ENCODE results near the gene AKAP9. TPM values are rescaled to one million over a fixed set of nuclear protein-coding genes. Genes with fewer than 3 reads are reported as not detected.
A peak's percentile ranks its signal among the peaks of the same experiment; 100 is the strongest.

Gene AKAP9
- total and polyA plus RNA-seq, 4 experiments from 2014 or later: 8.6 to 91.4 (median 71.0) TPM

DNA sequence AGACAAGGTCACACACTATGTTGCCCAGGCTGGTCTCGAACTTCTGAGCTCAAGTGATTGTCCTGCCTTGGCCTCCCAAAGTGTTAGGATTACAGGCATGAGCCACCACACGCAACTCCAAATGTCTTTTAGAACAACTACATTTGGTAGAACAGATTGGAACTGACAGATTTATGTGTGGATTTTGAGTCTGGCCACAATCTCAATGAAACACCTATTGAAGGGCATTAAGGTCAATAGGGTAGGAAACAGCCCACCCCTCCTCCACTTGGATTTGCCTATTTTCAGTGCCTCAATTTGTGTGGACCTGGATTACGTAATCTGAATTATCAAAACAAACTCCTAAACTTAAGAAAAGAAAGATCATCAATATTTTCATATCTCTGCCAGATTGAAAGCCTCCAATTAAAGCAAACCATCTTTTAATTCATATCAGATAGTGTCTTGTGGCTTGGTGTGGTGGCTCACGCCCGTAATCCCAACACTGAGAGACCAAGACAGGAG, 209.1 kb downstream of the AKAP9 start:
- H3K4me3 Mint-ChIP-seq: no peak overlapping the region
- H3K4me1 Mint-ChIP-seq: no peaks in the 10 kb centered on the region
- no peaks in the 10 kb centered on the region for H3K36me3 Mint-ChIP-seq
- ChIA-PET POLR2A (ENCODE audit: partially characterized antibody) (no interaction called here), CTCF (ENCODE audit: partially characterized antibody) (no interaction called here)
- peaks cover 0 to 1% of the 10 kb centered on the region in 2 donors for H3K27me3 Mint-ChIP-seq
- Histone ChIP-seq H3K4me1 (ENCODE audit: insufficient read depth, low read length) (no peaks in the 10 kb centered on the region), H3K9me3 (ENCODE audit: control insufficient read depth in 1 of 2, low read length in 2 of 2) (no peaks in the 10 kb centered on the region), H3K4me3 (ENCODE audit: low read length in 2 of 2) (no peak overlapping the region), H3K27me3 (ENCODE audit: insufficient read depth, low read length) (no peaks in the 10 kb centered on the region), H3K27ac (ENCODE audit: low read depth, low read length) (no peak overlapping the region), H3K36me3 (ENCODE audit: insufficient read depth, low read length) (no peaks in the 10 kb centered on the region)
- intact Hi-C loops (cut with micrococcal nuclease): no loop called here
- DNase-seq: no peak
- H3K9me3 Mint-ChIP-seq: no peaks in the 10 kb centered on the region
- no peak overlapping the region for H3K27ac Mint-ChIP-seq

DNA sequence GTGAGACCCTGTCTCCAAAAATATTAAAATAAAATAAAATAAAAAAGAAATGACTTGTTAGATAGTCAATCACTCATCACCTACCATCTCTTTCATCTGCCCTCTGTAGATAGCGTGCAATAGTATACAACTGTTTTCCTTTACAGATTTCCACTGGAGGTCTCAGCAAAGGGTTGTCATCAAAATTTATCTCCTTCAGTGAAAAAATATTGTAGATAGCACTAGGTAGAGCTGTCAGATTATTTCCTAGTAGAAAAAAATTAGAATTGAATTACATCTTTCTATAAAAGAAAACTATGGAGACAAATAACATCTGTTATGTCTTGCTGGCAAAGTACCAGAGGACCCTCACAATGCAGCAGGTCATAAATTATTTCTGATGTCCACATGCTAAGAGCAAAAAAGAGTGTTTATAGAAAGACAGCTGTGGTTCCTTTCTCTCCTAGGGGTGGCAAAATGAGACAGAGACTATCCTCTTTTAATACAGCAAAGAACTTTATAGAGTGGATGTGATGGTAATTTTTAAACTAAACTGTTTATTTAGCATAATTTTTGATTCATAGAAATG, 209.9 kb downstream of the AKAP9 start:
- Histone ChIP-seq H3K4me3 (ENCODE audit: low read length in 2 of 2) (no peak overlapping the region), H3K4me1 (ENCODE audit: insufficient read depth, low read length) (no peaks in the 10 kb centered on the region), H3K27me3 (ENCODE audit: insufficient read depth, low read length) (no peaks in the 10 kb centered on the region), H3K36me3 (ENCODE audit: insufficient read depth, low read length) (no peaks in the 10 kb centered on the region), H3K9me3 (ENCODE audit: control insufficient read depth in 1 of 2, low read length in 2 of 2) (no peaks in the 10 kb centered on the region), H3K27ac (ENCODE audit: low read depth, low read length) (no peak overlapping the region)
- no peak overlapping the region for H3K27ac Mint-ChIP-seq
- H3K27me3 Mint-ChIP-seq: peaks cover 0 to 4% of the 10 kb centered on the region in 2 donors
- ChIA-PET POLR2A (ENCODE audit: partially characterized antibody) (no interaction called here), CTCF (ENCODE audit: partially characterized antibody) (no interaction called here)
- no peaks in the 10 kb centered on the region for H3K4me1 Mint-ChIP-seq
- no peaks in the 10 kb centered on the region for H3K36me3 Mint-ChIP-seq
- DNase-seq: no peak
- intact Hi-C loops (cut with micrococcal nuclease): no loop called here
- H3K4me3 Mint-ChIP-seq: no peak overlapping the region
- no peaks in the 10 kb centered on the region for H3K9me3 Mint-ChIP-seq

- ChIA-PET CTCF (ENCODE audit: partially characterized antibody) (no interaction called here), POLR2A (ENCODE audit: partially characterized antibody) (no interaction called here)
- no peak overlapping the region for H3K4me3 Mint-ChIP-seq
- no peak overlapping the region for H3K27ac Mint-ChIP-seq
- Histone ChIP-seq H3K4me1 (ENCODE audit: insufficient read depth, low read length) (no peaks in the 10 kb centered on the region), H3K27me3 (ENCODE audit: insufficient read depth, low read length) (no peaks in the 10 kb centered on the region), H3K4me3 (ENCODE audit: low read length in 2 of 2) (no peak overlapping the region), H3K27ac (ENCODE audit: low read depth, low read length) (no peak overlapping the region), H3K9me3 (ENCODE audit: control insufficient read depth in 1 of 2, low read length in 2 of 2) (no peaks in the 10 kb centered on the region), H3K36me3 (ENCODE audit: insufficient read depth, low read length) (no peaks in the 10 kb centered on the region)
- no peak for DNase-seq
- intact Hi-C loops (cut with micrococcal nuclease): no loop called here
- H3K27me3 Mint-ChIP-seq: peaks cover 0 to 8% of the 10 kb centered on the region in 2 donors
- no peaks in the 10 kb centered on the region for H3K36me3 Mint-ChIP-seq
- no peaks in the 10 kb centered on the region for H3K9me3 Mint-ChIP-seq
- no peaks in the 10 kb centered on the region for H3K4me1 Mint-ChIP-seq
Observed at GRCh38 chr7:92155108-92155739, 214.6 kb downstream of the AKAP9 start.

DNA sequence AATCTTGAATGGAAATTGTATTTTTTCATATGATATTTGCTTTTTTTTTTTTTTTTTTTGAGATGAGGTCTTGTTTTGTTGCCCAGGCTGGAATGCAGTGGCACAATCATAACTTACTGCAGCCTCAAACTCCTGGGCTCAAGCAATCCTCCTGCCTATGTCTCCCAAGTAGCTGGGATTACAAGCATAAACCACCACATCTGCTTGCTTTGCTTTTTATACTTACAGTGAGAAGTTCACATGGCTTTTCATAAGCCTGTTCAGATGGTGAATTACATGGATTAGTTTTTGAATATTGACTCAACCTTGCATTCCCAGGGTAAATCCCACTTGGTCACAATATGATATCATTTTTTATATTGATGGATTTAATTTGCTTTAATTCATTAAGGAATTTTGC, 216.3 kb downstream of the AKAP9 start:
- intact Hi-C loops (cut with micrococcal nuclease): no loop called here
- Mint-ChIP-seq H3K4me1 (no peaks in the 10 kb centered on the region), H3K27ac (no peak overlapping the region), H3K9me3 (no peaks in the 10 kb centered on the region), H3K27me3 (peaks cover 3 to 11% of the 10 kb centered on the region in 2 donors), H3K4me3 (no peak overlapping the region), H3K36me3 (no peaks in the 10 kb centered on the region)
- no peak for DNase-seq
- ChIA-PET POLR2A (ENCODE audit: partially characterized antibody) (interaction anchor here (0.6 kb wide), 1 partner anchor 123 kb away, joined by 3 read pairs; no protein-coding TSS in a partner anchor), CTCF (ENCODE audit: partially characterized antibody) (interaction anchor here (0.8 kb wide), 1 partner anchor 26 kb away, joined by 3 read pairs; no protein-coding TSS in a partner anchor)
- H3K4me1 ChIP-seq (ENCODE audit: insufficient read depth, low read length): no peaks in the 10 kb centered on the region
- no peak overlapping the region for H3K27ac ChIP-seq (ENCODE audit: low read depth, low read length)
- no peak overlapping the region for H3K4me3 ChIP-seq (ENCODE audit: low read length in 2 of 2)
- H3K36me3 ChIP-seq (ENCODE audit: insufficient read depth, low read length): no peaks in the 10 kb centered on the region
- H3K27me3 ChIP-seq (ENCODE audit: insufficient read depth, low read length): no peaks in the 10 kb centered on the region
- H3K9me3 ChIP-seq (ENCODE audit: control insufficient read depth in 1 of 2, low read length in 2 of 2): no peaks in the 10 kb centered on the region

DNA sequence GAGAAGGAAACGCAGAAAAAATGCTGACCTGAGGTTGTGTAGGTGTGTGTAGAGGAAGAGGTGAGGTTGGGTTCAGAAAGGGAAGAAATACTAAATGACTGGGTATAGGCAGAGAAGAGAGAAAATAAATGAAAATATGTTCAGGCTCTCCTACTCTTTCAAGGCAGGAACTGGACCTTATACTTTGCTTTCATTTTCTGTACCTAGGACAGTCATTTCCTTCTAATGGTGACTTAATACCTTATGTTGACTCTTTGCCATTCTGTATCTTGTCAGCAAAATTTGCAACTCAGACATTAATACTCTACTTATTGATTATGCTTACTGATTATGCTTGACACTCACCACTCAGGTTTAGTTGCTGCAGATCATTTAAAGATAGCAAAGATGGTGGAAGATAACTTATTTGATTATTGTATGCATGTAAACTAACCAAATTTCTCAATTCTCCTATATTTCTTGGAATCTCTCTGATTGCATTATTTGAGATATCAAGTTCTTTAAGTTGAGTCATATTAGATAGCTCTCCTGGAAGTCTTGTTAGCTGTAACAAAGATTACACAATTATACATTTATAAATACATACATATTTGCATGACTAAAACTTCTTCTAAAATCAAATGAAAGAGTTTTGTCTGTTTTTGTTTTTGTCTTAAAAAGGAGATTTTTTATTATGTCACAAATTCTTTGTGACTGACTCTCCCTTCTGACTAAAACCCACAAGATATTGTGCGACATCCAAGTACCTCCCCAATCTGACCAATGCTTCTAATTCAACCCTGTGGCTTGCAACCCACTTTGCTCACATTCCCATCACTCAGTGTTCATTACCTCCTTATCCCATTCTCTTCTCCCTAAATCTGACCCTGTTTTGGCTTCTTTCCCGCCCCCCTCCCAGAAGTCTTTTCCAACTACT, 218.3 kb downstream of the AKAP9 start:
- Histone ChIP-seq H3K27me3 (ENCODE audit: insufficient read depth, low read length) (no peaks in the 10 kb centered on the region), H3K9me3 (ENCODE audit: control insufficient read depth in 1 of 2, low read length in 2 of 2) (no peaks in the 10 kb centered on the region), H3K4me3 (ENCODE audit: low read length in 2 of 2) (no peak overlapping the region), H3K36me3 (ENCODE audit: insufficient read depth, low read length) (no peaks in the 10 kb centered on the region), H3K4me1 (ENCODE audit: insufficient read depth, low read length) (no peaks in the 10 kb centered on the region), H3K27ac (ENCODE audit: low read depth, low read length) (no peak overlapping the region)
- ChIA-PET CTCF (ENCODE audit: partially characterized antibody) (no interaction called here), POLR2A (ENCODE audit: partially characterized antibody) (no interaction called here)
- Mint-ChIP-seq H3K27ac (no peak overlapping the region), H3K4me3 (peak overlapping the region in 1 of 8 donors; percentile 5), H3K27me3 (peaks cover 3 to 11% of the 10 kb centered on the region in 2 donors), H3K4me1 (no peaks in the 10 kb centered on the region), H3K36me3 (no peaks in the 10 kb centered on the region), H3K9me3 (no peaks in the 10 kb centered on the region)
- intact Hi-C loops (cut with micrococcal nuclease): no loop called here
- DNase-seq: no peak

Other genes starting within 250 kb of the AKAP9 start
- 10 to 100 TPM; 29.9 to 32.4 TPM for gene MTERF1, start 60.2 kb upstream of the AKAP9 start, total RNA-seq
- gene MTERF1, start 60.2 kb upstream of the AKAP9 start, polyA plus RNA-seq: 10 to 100 TPM in 1 of 2 donors, 1 to 10 TPM in 1; 6.6 to 17.2 TPM
- gene CYP51A1, start 193.6 kb downstream of the AKAP9 start, total RNA-seq: 10 to 100 TPM; 14.3 to 15.2 TPM
- gene CYP51A1, start 193.6 kb downstream of the AKAP9 start, polyA plus RNA-seq: 10 to 100 TPM; 12.9 to 14.1 TPM
- gene LRRD1, start 238.3 kb downstream of the AKAP9 start, total RNA-seq: not detected
- not detected for gene LRRD1, start 238.3 kb downstream of the AKAP9 start, polyA plus RNA-seq

Measured in CD4-positive, alpha-beta memory T cell (primary cell).